DMS114 treated with DMSO at 0.1 percent for 48 hours (cell line): ENCODE results near the gene LOC101059915.
"Not testable (repeated sequence)": the region's sequence is repeated elsewhere in the genome, so short reads cannot be mapped to it uniquely, and the experiment has no call there.

ENCODE experiments used
- DNase-seq: peaks from one replicate; lab custom pipeline; 2025; ENCODE audit not compliant: unreplicated experiment; lab: John Stamatoyannopoulos, UW

LOC101059915 gene

DNA sequence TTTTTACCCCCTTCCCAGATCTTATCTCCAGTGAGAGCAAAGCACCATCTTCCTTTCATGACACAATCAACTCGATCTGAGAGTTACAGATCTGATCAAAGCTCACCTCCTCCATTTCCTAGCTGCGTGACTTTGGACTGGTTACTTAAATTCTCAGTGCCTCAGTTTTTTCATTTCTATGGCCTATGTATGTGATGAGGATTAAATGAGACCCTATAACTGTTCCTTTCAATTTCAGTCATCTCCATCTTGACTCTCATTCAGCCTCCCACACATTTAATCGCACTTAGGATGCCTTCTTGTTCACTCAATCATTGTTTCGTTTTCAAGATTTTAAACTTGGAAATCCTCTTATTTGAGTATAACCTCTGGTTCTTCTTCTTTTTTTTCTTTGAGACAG is 28.9 kb upstream of the LOC101059915 start:
- DNase-seq, result no peak

- DNase-seq, result no peak
These were observed 27.3 kb upstream of the LOC101059915 start for GRCh38 chrX:71640002-71640401.

- not testable (repeated sequence) for DNase-seq
These were observed 22.9 kb upstream of the LOC101059915 start for GRCh38 chrX:71644406-71644805.

- DNase-seq, result no peak
These were observed 16.9 kb upstream of the LOC101059915 start for GRCh38 chrX:71650333-71650969.

DNA sequence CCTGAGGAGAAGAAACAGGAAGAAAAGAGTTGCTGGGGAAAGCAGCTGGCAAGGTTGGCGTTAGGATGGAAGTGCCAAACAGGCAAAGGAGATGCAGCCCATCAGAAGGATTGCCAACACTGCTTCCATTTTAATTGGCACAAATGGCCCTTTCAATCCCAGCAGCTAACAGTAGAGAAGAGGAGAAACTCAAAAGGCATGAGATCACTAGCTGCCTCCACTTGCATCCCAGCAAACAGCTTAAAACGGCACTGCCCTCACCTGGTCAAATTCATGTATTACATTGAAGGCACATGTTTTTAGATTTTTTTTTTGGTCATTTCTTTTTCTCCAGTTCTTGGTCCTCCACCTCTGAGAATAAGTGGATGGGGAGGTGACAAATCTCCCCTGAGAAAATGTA is 14.9 kb upstream of the LOC101059915 start:
- DNase-seq, result peak; percentile 46

- no peak for DNase-seq
These were observed 14.0 kb upstream of the LOC101059915 start for GRCh38 chrX:71653344-71653743.

- DNase-seq, result no peak
These were observed 10.1 kb upstream of the LOC101059915 start for GRCh38 chrX:71657267-71657666.

GRCh38 chrX:71659342-71659741 is 8.0 kb upstream of the LOC101059915 start:
- DNase-seq, result no peak

GRCh38 chrX:71659959-71660358 is 7.4 kb upstream of the LOC101059915 start:
- DNase-seq, result no peak

- DNase-seq, result no peak
These were observed 6.6 kb upstream of the LOC101059915 start for GRCh38 chrX:71660562-71661416.

DNA sequence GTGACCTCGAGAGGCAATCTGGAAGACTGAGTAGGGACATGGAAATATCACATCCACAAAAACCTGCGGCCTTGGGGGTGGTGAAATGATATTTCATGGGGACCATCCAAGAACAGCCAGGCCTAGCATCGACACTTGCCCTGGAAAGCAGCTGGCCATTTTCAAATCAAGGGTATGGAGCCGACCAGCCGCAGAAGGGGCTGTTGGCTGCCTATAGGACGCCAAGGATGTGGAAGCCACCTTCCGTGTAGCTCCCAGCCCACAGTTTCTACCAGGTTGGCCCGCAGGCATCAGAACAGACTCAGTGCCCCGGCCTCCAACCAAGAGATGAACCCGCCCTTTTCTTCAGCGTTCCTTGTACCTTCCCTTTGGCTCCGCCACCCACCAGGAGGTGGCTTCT is 5.4 kb upstream of the LOC101059915 start:
- DNase-seq, result no peak

- not testable (repeated sequence) for DNase-seq
These were observed 4.7 kb upstream of the LOC101059915 start for GRCh38 chrX:71662654-71663053.

GRCh38 chrX:71663238-71663637 is 4.1 kb upstream of the LOC101059915 start:
- not testable (repeated sequence) for DNase-seq

- DNase-seq, result peak; percentile 11
These were observed 3.1 kb upstream of the LOC101059915 start for GRCh38 chrX:71664202-71664601.

GRCh38 chrX:71664889-71665491 is 2.4 kb upstream of the LOC101059915 start:
- DNase-seq, result no peak

- DNase-seq, result no peak
These were observed 1.6 kb upstream of the LOC101059915 start for GRCh38 chrX:71665747-71666146.

GRCh38 chrX:71666240-71667223 is 814 bp upstream of the LOC101059915 start:
- no peak for DNase-seq

GRCh38 chrX:71668248-71668595 is 876 bp downstream of the LOC101059915 start:
- no peak for DNase-seq

DNA sequence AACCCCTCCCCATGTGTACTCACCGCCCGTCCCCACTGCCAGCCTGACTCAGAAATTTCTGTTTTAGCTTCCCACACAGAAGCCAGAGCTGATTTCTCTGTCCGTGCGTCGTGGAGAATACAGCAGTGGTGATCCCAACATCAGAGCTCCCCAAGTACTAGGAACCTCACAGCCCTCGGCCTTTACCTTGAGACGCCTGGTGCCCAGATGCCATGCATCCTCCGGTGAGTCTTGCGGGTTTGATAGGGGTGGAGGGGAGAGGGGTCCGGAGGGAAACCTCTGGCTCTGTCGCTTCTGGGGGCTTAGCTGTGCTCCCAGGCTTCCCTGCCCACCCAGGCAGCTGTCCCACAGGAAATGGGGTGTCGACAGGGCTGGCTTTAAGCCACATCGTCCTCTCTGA is 2.1 kb downstream of the LOC101059915 start:
- no peak for DNase-seq

- not testable (repeated sequence) for DNase-seq
These were observed 2.6 kb downstream of the LOC101059915 start for GRCh38 chrX:71669947-71670346.
